GM19395 (cell line): ENCODE results near the gene VSIG2.

Source experiments
- ATAC-seq: cut with Tn5 transposase; IDR thresholded peaks from one replicate; pipeline ENCODE4 v1.9.1; 2021; ENCODE audit warnings: mild to moderate bottlenecking, moderate library complexity; ENCODE audit not compliant: unreplicated experiment

Gene VSIG2

GRCh38 chr11:124749912-124750311 is 2.1 kb downstream of the VSIG2 start:
- ATAC-seq, result no peak

- no peak for ATAC-seq
Observed at GRCh38 chr11:124748481-124749343, 3.3 kb downstream of the VSIG2 start.

GRCh38 chr11:124748100-124748418 is 4.0 kb downstream of the VSIG2 start:
- ATAC-seq, result no peak

- no peak for ATAC-seq
Observed at GRCh38 chr11:124747406-124748099, 4.5 kb downstream of the VSIG2 start.

- ATAC-seq, result peak; percentile 92
Observed at GRCh38 chr11:124746621-124747243, 5.3 kb downstream of the VSIG2 start.

- peak; percentile 27 for ATAC-seq
Observed at GRCh38 chr11:124745835-124746620, 6.0 kb downstream of the VSIG2 start.

GRCh38 chr11:124745270-124745834 is 6.7 kb downstream of the VSIG2 start:
- ATAC-seq, result no peak

GRCh38 chr11:124743050-124743449 is 9.0 kb downstream of the VSIG2 start:
- ATAC-seq, result no peak

- no peak for ATAC-seq
Observed at GRCh38 chr11:124742555-124742954, 9.5 kb downstream of the VSIG2 start.

- peak; percentile 53 for ATAC-seq
Observed at GRCh38 chr11:124740277-124740882, 11.7 kb downstream of the VSIG2 start.

- ATAC-seq, result peak; percentile 98
Observed at GRCh38 chr11:124739479-124740276, 12.4 kb downstream of the VSIG2 start, which contains the start of gene NRGN. Gene NRGN (plus strand): TSS chr11:124739942. CDS start chr11:124740085, 143 bp downstream.

GRCh38 chr11:124738713-124739478 is 13.2 kb downstream of the VSIG2 start:
- no peak for ATAC-seq

- no peak for ATAC-seq
Observed at GRCh38 chr11:124737638-124738305, 14.3 kb downstream of the VSIG2 start.

GRCh38 chr11:124736736-124737135 is 15.3 kb downstream of the VSIG2 start:
- ATAC-seq, result no peak

- no peak for ATAC-seq
Observed at GRCh38 chr11:124732230-124732629, 19.8 kb downstream of the VSIG2 start.

- ATAC-seq, result no peak
Observed at GRCh38 chr11:124729571-124729970, 22.5 kb downstream of the VSIG2 start.

GRCh38 chr11:124728134-124728533 is 23.9 kb downstream of the VSIG2 start:
- ATAC-seq, result no peak

- no peak for ATAC-seq
Observed at GRCh38 chr11:124727474-124727873, 24.6 kb downstream of the VSIG2 start.
